Measurements from ENCODE around the gene ELL2.

The ELL2 gene

GRCh38 chr5:96000308-96000707 lies 38.7 kb upstream of the ELL2 start:
- DNase-seq (ENCODE audit: low read depth, low spot score), result no peak
- Histone ChIP-seq H3K4me3 (no peak overlapping the region), H3K36me3 (ENCODE audit: insufficient read depth, low read length) (no peaks in the 10 kb centered on the region), H3K27ac (no peak overlapping the region), H3K9me3 (ENCODE audit: low read depth, low read length) (peaks cover 4% of the 10 kb centered on the region; the same call in 1 of the 2 replicates), H3K9ac (ENCODE audit: insufficient read length) (no peak overlapping the region)
- TF ChIP-seq EZH2 (IDR thresholded peaks at IDR 0.05) (no peak), FOXP2 (optimal IDR thresholded peaks at IDR 0.05; ENCODE audit: control extremely low read depth, extremely low read length, insufficient read depth) (no peak), POLR2AphosphoS5 (IDR thresholded peaks at IDR 0.05; ENCODE audit: borderline replicate concordance, low read depth, low read length) (no peak)

GRCh38 chr5:95996904-95997723 lies 35.5 kb upstream of the ELL2 start:
- TF ChIP-seq EZH2 (IDR thresholded peaks at IDR 0.05), result no peak
- Histone ChIP-seq H3K27ac (no peak overlapping the region), H3K9ac (ENCODE audit: insufficient read length) (no peak overlapping the region), H3K36me3 (ENCODE audit: insufficient read depth, low read length) (no peaks in the 10 kb centered on the region), H3K9me3 (ENCODE audit: low read depth, low read length) (no peaks in the 10 kb centered on the region), H3K4me3 (no peak overlapping the region)
- no peak for DNase-seq (ENCODE audit: low read depth, low spot score)

GRCh38 chr5:95995962-95996489 lies 34.4 kb upstream of the ELL2 start:
- Histone ChIP-seq H3K27ac (no peak overlapping the region), H3K9ac (ENCODE audit: insufficient read length) (no peak overlapping the region), H3K9me3 (ENCODE audit: low read depth, low read length) (no peaks in the 10 kb centered on the region), H3K4me3 (no peak overlapping the region), H3K36me3 (ENCODE audit: insufficient read depth, low read length) (no peaks in the 10 kb centered on the region)
- no peak for DNase-seq (ENCODE audit: low read depth, low spot score)
- TF ChIP-seq FOXP2 (optimal IDR thresholded peaks at IDR 0.05; ENCODE audit: control extremely low read depth, extremely low read length, insufficient read depth), result no peak
- no peak for TF ChIP-seq POLR2AphosphoS5 (IDR thresholded peaks at IDR 0.05; ENCODE audit: borderline replicate concordance, low read depth, low read length)
- no peak for TF ChIP-seq EZH2 (IDR thresholded peaks at IDR 0.05)

- no peak for DNase-seq (ENCODE audit: low read depth, low spot score)
- Histone ChIP-seq H3K9ac (ENCODE audit: insufficient read length) (no peak overlapping the region), H3K36me3 (ENCODE audit: insufficient read depth, low read length) (no peaks in the 10 kb centered on the region), H3K4me3 (no peak overlapping the region), H3K27ac (no peak overlapping the region), H3K9me3 (ENCODE audit: low read depth, low read length) (no peaks in the 10 kb centered on the region)
- no peak for TF ChIP-seq FOXP2 (optimal IDR thresholded peaks at IDR 0.05; ENCODE audit: control extremely low read depth, extremely low read length, insufficient read depth)
- no peak for TF ChIP-seq EZH2 (IDR thresholded peaks at IDR 0.05)
- no peak for TF ChIP-seq POLR2AphosphoS5 (IDR thresholded peaks at IDR 0.05; ENCODE audit: borderline replicate concordance, low read depth, low read length)
Observed at GRCh38 chr5:95993776-95994175, 32.1 kb upstream of the ELL2 start.

GRCh38 chr5:95993266-95993665 lies 31.6 kb upstream of the ELL2 start:
- Histone ChIP-seq H3K9me3 (ENCODE audit: low read depth, low read length) (no peaks in the 10 kb centered on the region), H3K27ac (no peak overlapping the region), H3K4me3 (no peak overlapping the region), H3K9ac (ENCODE audit: insufficient read length) (no peak overlapping the region), H3K36me3 (ENCODE audit: insufficient read depth, low read length) (no peaks in the 10 kb centered on the region)
- no peak for DNase-seq (ENCODE audit: low read depth, low spot score)
- no peak for TF ChIP-seq FOXP2 (optimal IDR thresholded peaks at IDR 0.05; ENCODE audit: control extremely low read depth, extremely low read length, insufficient read depth)
- TF ChIP-seq EZH2 (IDR thresholded peaks at IDR 0.05), result no peak
- no peak for TF ChIP-seq POLR2AphosphoS5 (IDR thresholded peaks at IDR 0.05; ENCODE audit: borderline replicate concordance, low read depth, low read length)

GRCh38 chr5:95989283-95990048 lies 27.8 kb upstream of the ELL2 start:
- no peak for TF ChIP-seq EZH2 (IDR thresholded peaks at IDR 0.05)
- no peak for TF ChIP-seq FOXP2 (optimal IDR thresholded peaks at IDR 0.05; ENCODE audit: control extremely low read depth, extremely low read length, insufficient read depth)
- TF ChIP-seq POLR2AphosphoS5 (IDR thresholded peaks at IDR 0.05; ENCODE audit: borderline replicate concordance, low read depth, low read length), result no peak
- DNase-seq (ENCODE audit: low read depth, low spot score), result no peak
- Histone ChIP-seq H3K9ac (ENCODE audit: insufficient read length) (no peak overlapping the region), H3K9me3 (ENCODE audit: low read depth, low read length) (no peaks in the 10 kb centered on the region), H3K27ac (no peak overlapping the region), H3K36me3 (ENCODE audit: insufficient read depth, low read length) (no peaks in the 10 kb centered on the region), H3K4me3 (no peak overlapping the region)

- no peak for DNase-seq (ENCODE audit: low read depth, low spot score)
- TF ChIP-seq POLR2AphosphoS5 (IDR thresholded peaks at IDR 0.05; ENCODE audit: borderline replicate concordance, low read depth, low read length), result no peak
- no peak for TF ChIP-seq EZH2 (IDR thresholded peaks at IDR 0.05)
- no peak for TF ChIP-seq FOXP2 (optimal IDR thresholded peaks at IDR 0.05; ENCODE audit: control extremely low read depth, extremely low read length, insufficient read depth)
- Histone ChIP-seq H3K4me3 (no peak overlapping the region), H3K9ac (ENCODE audit: insufficient read length) (no peak overlapping the region), H3K36me3 (ENCODE audit: insufficient read depth, low read length) (no peaks in the 10 kb centered on the region), H3K27ac (no peak overlapping the region), H3K9me3 (ENCODE audit: low read depth, low read length) (no peaks in the 10 kb centered on the region)
Observed at GRCh38 chr5:95988877-95989276, 27.2 kb upstream of the ELL2 start.

GRCh38 chr5:95988094-95988493 lies 26.4 kb upstream of the ELL2 start:
- TF ChIP-seq FOXP2 (optimal IDR thresholded peaks at IDR 0.05; ENCODE audit: control extremely low read depth, extremely low read length, insufficient read depth), result no peak
- no peak for TF ChIP-seq EZH2 (IDR thresholded peaks at IDR 0.05)
- TF ChIP-seq POLR2AphosphoS5 (IDR thresholded peaks at IDR 0.05; ENCODE audit: borderline replicate concordance, low read depth, low read length), result no peak
- H3K9ac ChIP-seq (ENCODE audit: insufficient read length), result no peak overlapping the region
- H3K27ac ChIP-seq, result no peak overlapping the region
- DNase-seq (ENCODE audit: low read depth, low spot score), result no peak
- no peaks in the 10 kb centered on the region for H3K9me3 ChIP-seq (ENCODE audit: low read depth, low read length)
- no peaks in the 10 kb centered on the region for H3K36me3 ChIP-seq (ENCODE audit: insufficient read depth, low read length)
- H3K4me3 ChIP-seq, result no peak overlapping the region
